GM10248 (cell line): ENCODE data around the gene DTNA.
"Not testable (repeated sequence)": the region's sequence is repeated elsewhere in the genome, so short reads cannot be mapped to it uniquely, and the experiment has no call there.

Experiments
- CTCF ChIA-PET: fragments of 300-600 bp; sonication (Branson Sonifier 250); formaldehyde crosslinking; extraction: SDS; loops from one replicate; lab custom pipeline; 2021; ENCODE audit warnings: antibody characterized with exemption; lab: Yijun Ruan, JAX
- POLR2A ChIA-PET: fragments of 350-650 bp; sonication (Branson Sonifier 250); formaldehyde crosslinking; extraction: SDS; loops from one replicate; lab custom pipeline; 2020; ENCODE audit warnings: antibody characterized with exemption; lab: Yijun Ruan, JAX
- DNase-seq: peaks from one replicate; pipeline ENCODE4 v3.0.0; 2012; ENCODE audit errors: extremely low spot score
- TF ChIP-seq, protein P1 (sequence below): IDR thresholded peaks from 2 replicates; pipeline ENCODE4 v1.5.1; 2012; ENCODE audit warnings: mild to moderate bottlenecking, low read depth; ENCODE audit errors: extremely low read depth, missing control alignments, control extremely low read depth

Gene DTNA

DNA sequence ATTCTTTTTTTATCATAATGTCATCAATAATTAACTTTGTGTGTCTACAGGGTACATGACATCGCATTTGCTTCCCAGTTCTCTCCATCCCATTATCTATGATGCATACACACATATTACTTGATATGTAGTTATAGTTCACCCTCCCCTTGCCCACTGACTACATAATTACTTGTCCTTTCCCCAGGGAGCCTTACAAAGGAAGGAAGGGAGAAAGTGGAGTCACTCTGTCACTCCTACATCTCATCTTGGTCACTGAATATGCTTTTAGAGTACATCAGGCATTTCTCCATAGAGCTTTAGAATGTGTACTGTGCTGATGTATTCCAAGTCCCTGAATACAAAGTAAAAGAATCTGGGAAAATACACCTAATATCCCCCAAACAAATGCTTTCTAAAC is 6.0 kb upstream of the DTNA start:
- POLR2A ChIA-PET: no interaction called here
- CTCF ChIA-PET: interaction anchor here (1.5 kb wide), 1 partner anchor 42 kb away, joined by 6 read pairs; no protein-coding TSS in a partner anchor
- DNase-seq: no peak
- TF ChIP-seq, protein P1, sequence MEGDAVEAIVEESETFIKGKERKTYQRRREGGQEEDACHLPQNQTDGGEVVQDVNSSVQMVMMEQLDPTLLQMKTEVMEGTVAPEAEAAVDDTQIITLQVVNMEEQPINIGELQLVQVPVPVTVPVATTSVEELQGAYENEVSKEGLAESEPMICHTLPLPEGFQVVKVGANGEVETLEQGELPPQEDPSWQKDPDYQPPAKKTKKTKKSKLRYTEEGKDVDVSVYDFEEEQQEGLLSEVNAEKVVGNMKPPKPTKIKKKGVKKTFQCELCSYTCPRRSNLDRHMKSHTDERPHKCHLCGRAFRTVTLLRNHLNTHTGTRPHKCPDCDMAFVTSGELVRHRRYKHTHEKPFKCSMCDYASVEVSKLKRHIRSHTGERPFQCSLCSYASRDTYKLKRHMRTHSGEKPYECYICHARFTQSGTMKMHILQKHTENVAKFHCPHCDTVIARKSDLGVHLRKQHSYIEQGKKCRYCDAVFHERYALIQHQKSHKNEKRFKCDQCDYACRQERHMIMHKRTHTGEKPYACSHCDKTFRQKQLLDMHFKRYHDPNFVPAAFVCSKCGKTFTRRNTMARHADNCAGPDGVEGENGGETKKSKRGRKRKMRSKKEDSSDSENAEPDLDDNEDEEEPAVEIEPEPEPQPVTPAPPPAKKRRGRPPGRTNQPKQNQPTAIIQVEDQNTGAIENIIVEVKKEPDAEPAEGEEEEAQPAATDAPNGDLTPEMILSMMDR: no peak

DNA sequence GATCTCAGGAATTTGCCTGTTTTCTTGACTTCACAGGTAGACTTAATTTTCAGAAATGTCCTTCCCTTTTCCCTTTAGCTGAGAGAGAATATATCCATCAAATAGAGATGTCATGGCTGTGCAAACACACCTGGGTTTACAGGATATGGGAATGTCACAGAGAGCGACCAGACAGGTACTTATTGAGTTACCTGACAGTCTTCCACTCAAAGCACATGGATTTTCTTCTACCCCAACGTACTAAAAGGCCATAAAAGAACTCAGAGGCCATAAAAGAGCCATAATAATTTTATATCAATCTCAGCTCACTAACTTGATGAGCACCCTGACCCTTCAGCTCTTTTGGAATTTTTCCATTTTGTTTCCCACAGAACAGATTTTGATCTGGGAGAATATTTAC is 5.3 kb upstream of the DTNA start:
- ChIA-PET CTCF (interaction anchor here (1.5 kb wide), 1 partner anchor 43 kb away, joined by 6 read pairs; no protein-coding TSS in a partner anchor), POLR2A (no interaction called here)
- no peak for DNase-seq
- TF ChIP-seq, protein P1: no peak

DNA sequence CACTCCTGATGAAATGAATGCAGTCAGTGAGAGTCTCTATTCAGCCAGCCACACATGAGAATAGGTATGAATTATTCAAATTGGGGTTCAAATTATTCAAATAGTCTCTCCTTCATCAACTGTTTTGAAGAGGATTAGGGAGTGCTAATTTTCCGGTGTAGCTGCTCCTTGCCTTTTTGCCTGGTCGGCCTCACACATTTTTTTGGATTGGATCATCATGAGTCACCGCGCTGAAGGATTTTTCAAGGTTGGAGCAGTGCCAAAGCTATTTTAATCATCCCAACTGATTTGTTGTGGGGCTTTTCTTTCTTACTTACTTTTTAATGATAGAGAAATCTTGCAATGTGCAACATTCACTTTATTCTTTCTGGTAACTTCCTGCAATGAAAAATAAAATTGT is 2.4 kb upstream of the DTNA start:
- no peak for DNase-seq
- POLR2A ChIA-PET: no interaction called here
- CTCF ChIA-PET: interaction anchor here (1.0 to 2.2 kb wide), 2 partner anchors 10 to 12 kb away, joined by 3 to 5 read pairs; no protein-coding TSS in a partner anchor
- TF ChIP-seq, protein P1: no peak

DNA sequence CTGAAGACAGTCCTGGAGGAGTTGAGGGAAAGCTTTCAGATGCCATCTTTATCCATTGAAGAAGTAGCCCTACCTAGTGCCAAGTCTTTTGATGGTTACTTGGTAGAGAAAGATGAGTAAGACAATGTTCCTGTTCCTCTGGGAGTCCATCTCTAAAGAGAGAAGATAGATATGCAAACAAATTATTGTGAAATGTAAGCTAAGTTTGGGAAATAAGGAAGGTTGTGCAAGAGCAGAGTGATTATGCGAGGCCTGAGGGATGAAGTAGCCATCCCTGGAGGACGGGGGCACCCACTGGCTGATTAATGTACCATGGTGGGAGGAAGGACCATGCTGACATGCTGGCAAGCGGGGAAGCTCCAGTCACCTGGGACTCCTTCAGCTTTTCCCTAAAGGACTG is 994 bp upstream of the DTNA start:
- POLR2A ChIA-PET: no interaction called here
- DNase-seq: no peak
- CTCF ChIA-PET: interaction anchor here (1.0 to 2.2 kb wide), 2 partner anchors 9 to 11 kb away, joined by 3 to 5 read pairs; no protein-coding TSS in a partner anchor
- TF ChIP-seq, protein P1: no peak

DNA sequence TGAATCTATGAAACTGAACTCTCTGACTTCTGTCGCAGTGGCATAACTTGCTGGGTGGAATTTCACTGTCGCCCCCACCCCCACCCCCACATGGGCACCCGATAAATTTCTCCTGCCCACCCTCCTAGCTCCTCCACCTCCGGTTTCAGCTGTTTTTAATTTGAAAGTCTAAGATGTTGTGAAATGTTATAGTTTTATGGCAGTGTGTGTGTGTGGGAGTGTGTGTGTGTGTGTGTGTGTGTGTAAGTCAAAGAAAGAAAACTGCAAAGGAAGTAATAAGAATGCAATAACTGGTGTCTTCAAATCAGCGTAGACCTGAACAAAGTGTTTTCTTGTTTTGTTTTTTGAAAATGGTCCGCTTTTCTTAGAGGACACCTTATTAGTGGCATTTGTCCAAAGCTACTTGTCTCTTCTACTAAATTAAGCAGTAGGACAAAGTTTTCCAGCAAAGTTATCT is 388 bp downstream of the DTNA start:
- ChIA-PET POLR2A (no interaction called here), CTCF (interaction anchor here (0.9 kb wide), 1 partner anchor 12 kb away, joined by 3 read pairs; no protein-coding TSS in a partner anchor)
- no peak for DNase-seq
- TF ChIP-seq, protein P1: no peak

DNA sequence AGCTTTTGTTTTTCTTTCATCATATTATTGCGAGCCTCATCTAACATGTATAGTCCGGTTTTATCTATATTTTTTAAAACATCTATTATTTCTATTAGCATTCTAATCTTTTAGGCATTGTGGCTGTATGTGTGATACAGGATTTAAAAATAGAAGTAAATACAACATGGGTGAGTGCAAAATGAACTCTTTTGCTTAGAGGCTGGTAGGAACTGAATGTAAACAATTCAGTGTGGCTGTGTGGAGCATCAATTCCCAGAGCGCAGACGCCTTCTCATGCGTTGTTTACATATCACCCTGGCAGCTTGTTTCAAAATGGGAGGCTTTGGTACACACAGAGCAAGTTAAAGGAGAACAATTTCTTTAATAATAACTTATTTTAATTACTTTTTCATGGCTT is 836 bp downstream of the DTNA start:
- POLR2A ChIA-PET: no interaction called here
- no peak for DNase-seq
- CTCF ChIA-PET: no interaction called here

DNA sequence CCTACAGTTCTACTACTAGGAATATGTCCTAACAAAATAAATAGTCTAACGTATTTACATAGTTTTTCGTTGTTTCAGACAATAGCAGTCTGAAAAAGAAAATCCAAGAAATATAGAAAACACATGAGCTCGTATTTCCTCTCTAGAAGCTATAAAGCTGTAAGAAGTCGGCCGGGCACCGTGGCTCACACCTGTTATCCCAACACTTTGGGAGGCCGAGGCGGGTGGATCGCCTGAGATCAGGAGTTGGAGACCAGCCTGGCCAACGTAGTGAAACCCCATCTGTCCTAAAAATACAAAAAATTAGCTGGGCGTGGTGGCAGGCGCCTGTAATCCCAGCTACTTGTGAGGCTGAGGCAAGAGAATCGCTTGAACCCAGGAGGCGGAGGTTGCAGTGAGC is 6.0 kb downstream of the DTNA start:
- POLR2A ChIA-PET, DNase-seq: not testable (repeated sequence)
- CTCF ChIA-PET: interaction anchor here (1.2 kb wide), 1 partner anchor 8 kb away, joined by 3 read pairs; no protein-coding TSS in a partner anchor

More for the DNA sequence above, 836 bp downstream of the DTNA start:
- TF ChIP-seq, protein P1: no peak
